Measurements from ENCODE around the gene SNTB2. TPM values are rescaled to one million over a fixed set of nuclear protein-coding genes. Genes with fewer than 3 reads are reported as not detected.
"Not testable (repeated sequence)": the region's sequence is repeated elsewhere in the genome, so short reads cannot be mapped to it uniquely, and the experiment has no call there.

The SNTB2 gene
- 1 to 10 TPM; 1.9 to 7.2 (median 5.3) TPM for polyA plus RNA-seq
- long read RNA-seq, donor 1 = 0 reads
- long read RNA-seq, donor 2, full-length matches to known transcripts = 1 of 1 reads
- long read RNA-seq, donor 2, partial matches to known transcripts = 0 of 1 reads
- long read RNA-seq, donor 2, other reads (novel, unspliced or antisense) = 0 of 1 reads
- long read RNA-seq, donor 3, full-length matches to known transcripts = 4 of 4 reads
- long read RNA-seq, donor 3, partial matches to known transcripts = 0 of 4 reads
- long read RNA-seq, donor 3, other reads (novel, unspliced or antisense) = 0 of 4 reads
- long read RNA-seq, donor 4 = 0 reads
- long read RNA-seq, donor 5 = 0 reads
- long read RNA-seq, donor 6 = 0 reads
- long read RNA-seq, donor 7 = 0 reads
- long read RNA-seq, donor 8, full-length matches to known transcripts = 1 of 1 reads
- long read RNA-seq, donor 8, partial matches to known transcripts = 0 of 1 reads
- long read RNA-seq, donor 8, other reads (novel, unspliced or antisense) = 0 of 1 reads
- long read RNA-seq, donor 9 = 0 reads
- long read RNA-seq, donor 10, full-length matches to known transcripts = 5 of 5 reads
- long read RNA-seq, donor 10, partial matches to known transcripts = 0 of 5 reads
- long read RNA-seq, donor 10, other reads (novel, unspliced or antisense) = 0 of 5 reads

DNA sequence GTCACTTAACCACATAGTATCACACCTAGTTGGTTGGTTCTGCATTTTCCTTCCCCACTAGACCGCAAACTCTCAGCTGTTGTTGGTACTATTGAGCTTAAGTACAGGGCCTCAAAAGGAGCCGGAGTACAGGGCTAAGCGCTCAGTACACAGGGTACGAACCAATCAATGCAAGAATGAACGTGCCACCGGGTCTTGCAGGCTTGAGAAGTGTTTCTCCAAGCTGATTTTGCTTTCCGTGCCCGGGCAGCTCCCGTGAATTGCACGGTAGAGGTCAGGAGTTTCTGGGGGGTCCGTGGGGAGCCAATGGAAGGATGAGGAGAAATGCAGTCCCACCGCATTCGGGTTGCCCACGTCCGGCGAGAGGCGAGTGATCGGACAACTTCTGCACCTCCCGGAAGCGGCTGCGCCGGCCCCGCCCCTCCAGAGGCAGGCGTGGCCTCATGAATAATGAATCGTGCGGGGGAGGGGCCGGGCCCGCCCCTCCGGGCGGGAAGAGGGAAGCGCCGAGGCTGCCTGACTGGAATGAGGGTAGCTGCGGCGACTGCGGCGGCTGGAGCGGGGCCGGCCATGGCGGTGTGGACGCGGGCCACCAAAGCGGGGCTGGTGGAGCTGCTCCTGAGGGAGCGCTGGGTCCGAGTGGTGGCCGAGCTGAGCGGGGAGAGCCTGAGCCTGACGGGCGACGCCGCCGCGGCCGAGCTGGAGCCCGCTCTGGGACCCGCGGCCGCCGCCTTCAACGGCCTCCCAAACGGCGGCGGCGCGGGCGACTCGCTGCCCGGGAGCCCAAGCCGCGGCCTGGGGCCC is at the start of gene SNTB2:
TSS of gene SNTB2 (plus strand) at position 523 of the 804 bp plus-strand sequence. CDS start at position 526, 3 bp downstream.
- Histone ChIP-seq H3K27ac (ENCODE audit: low read depth in 1 of 3, low read length in 2 of 3) (peak within 1 kb of the TSS; percentile 78 to 99 (median 95)), H3K9me3 (ENCODE audit: control insufficient read depth in 2 of 2, insufficient read depth in 1 of 2, low read depth in 1 of 2, low read length in 1 of 2) (no peaks in the 10 kb centered on the region), H3K36me3 (ENCODE audit: control insufficient read depth in 3 of 3, insufficient read depth in 2 of 3, low read depth in 1 of 3, low read length in 3 of 3) (no peaks in the 10 kb centered on the region), H3K4me1 (ENCODE audit: control insufficient read depth in 3 of 3, insufficient read depth in 2 of 3, low read depth in 1 of 3, low read length in 2 of 3) (peaks cover 0 to 3% (median 2%) of the 10 kb centered on the region in 3 donors), H3K27me3 (ENCODE audit: control insufficient read depth in 3 of 3, insufficient read depth in 3 of 3, low read length in 3 of 3) (no peaks in the 10 kb centered on the region), H3K4me3 (ENCODE audit: low read depth in 1 of 3, low read length in 3 of 3) (peak within 1 kb of the TSS; percentile 76 to 94 (median 84))
- FAIRE-seq = no peak
- 0 to 1% (median 1%) methylated on average over 56 to 69 of the region's 69 CpGs for WGBS, 3 donors
- peak; percentile 95 to 97 for DNase-seq

DNA sequence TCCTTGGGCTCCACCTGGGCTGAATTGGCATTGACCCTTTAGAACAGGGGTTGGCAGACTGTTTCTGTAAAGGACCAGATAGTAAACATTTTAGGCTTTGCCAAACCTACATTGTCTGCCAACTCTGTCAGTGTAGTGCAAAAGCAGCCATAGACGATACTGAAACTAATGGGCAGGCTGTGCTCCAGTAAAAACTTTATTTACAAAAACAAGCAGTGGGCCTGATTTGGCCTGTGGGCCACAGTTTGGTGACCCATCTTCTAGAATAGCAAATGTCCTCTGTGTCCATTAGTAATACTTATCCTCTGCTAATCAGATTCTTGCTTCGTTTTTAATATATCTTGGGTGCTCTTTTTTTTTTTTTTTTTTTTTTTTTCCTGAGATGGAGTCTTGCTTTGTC is 48.4 kb upstream of the SNTB2 start:
- Histone ChIP-seq H3K4me1 (ENCODE audit: control insufficient read depth in 3 of 3, insufficient read depth in 2 of 3, low read depth in 1 of 3, low read length in 2 of 3) (peaks cover 0 to 8% (median 1%) of the 10 kb centered on the region in 3 donors), H3K9me3 (ENCODE audit: control insufficient read depth in 2 of 2, insufficient read depth in 1 of 2, low read depth in 1 of 2, low read length in 1 of 2) (no peaks in the 10 kb centered on the region), H3K4me3 (ENCODE audit: low read depth in 1 of 3, low read length in 3 of 3) (no peak overlapping the region), H3K27ac (ENCODE audit: low read depth in 1 of 3, low read length in 2 of 3) (no peak overlapping the region), H3K36me3 (ENCODE audit: control insufficient read depth in 3 of 3, insufficient read depth in 2 of 3, low read depth in 1 of 3, low read length in 3 of 3) (peaks cover 3 to 50% (median 6%) of the 10 kb centered on the region in 3 donors), H3K27me3 (ENCODE audit: control insufficient read depth in 3 of 3, insufficient read depth in 3 of 3, low read length in 3 of 3) (no peaks in the 10 kb centered on the region)
- DNase-seq (no peak), FAIRE-seq (no peak)
- WGBS, 3 donors = 82 to 88% (median 87%) methylated on average over 2 of the region's 2 CpGs

DNA sequence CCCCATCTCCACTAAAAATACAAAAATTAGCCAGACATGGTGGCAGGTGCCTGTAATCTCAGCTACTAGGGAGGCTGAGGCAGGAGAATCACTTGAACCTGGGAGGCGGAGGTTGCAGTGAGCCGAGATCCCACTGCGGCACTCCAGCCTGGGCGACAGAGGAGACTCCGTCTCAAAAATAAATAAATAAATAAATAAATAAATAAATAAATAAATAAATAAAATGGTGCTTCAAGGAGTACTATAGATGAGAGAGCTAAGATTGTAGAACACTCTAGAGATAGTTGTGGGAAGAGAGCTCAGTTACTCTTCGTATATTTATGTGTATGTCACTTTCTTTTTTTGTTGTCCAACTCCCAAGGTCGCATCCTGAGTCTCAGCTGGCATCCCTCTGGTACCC is 47.5 kb upstream of the SNTB2 start:
- not testable (repeated sequence) for H3K27me3 ChIP-seq (ENCODE audit: control insufficient read depth in 3 of 3, insufficient read depth in 3 of 3, low read length in 3 of 3); H3K27ac ChIP-seq (ENCODE audit: low read depth in 1 of 3, low read length in 2 of 3); H3K9me3 ChIP-seq (ENCODE audit: control insufficient read depth in 2 of 2, insufficient read depth in 1 of 2, low read depth in 1 of 2, low read length in 1 of 2); H3K4me1 ChIP-seq (ENCODE audit: control insufficient read depth in 3 of 3, insufficient read depth in 2 of 3, low read depth in 1 of 3, low read length in 2 of 3); DNase-seq; H3K4me3 ChIP-seq (ENCODE audit: low read depth in 1 of 3, low read length in 3 of 3); FAIRE-seq
- 94 to 98% (median 95%) methylated on average over 7 of the region's 7 CpGs for WGBS, 3 donors
- H3K36me3 ChIP-seq (ENCODE audit: control insufficient read depth in 3 of 3, insufficient read depth in 2 of 3, low read depth in 1 of 3, low read length in 3 of 3) = peaks cover 3 to 58% (median 6%) of the 10 kb centered on the region in 3 donors

DNA sequence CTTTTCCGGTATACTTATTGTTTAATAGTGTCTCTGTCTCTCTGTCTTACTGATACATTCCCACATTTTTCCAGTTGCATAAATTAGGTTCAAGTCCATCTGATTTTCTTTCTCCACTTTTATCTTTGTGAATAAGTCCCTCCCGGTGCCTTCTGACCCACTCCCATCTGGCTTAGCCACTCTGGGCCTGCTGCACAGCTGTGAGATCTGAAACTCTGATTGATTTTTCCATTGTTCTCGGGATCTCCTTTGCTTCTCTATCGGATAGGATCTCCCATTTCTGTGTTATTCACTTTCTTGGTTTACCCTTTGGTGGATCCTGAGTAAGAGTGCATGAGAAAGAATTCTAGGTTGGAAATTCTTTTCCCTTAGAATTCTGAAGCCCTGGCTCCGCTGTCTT is 46.0 kb upstream of the SNTB2 start:
- Histone ChIP-seq H3K27ac (ENCODE audit: low read depth in 1 of 3, low read length in 2 of 3) (no peak overlapping the region), H3K27me3 (ENCODE audit: control insufficient read depth in 3 of 3, insufficient read depth in 3 of 3, low read length in 3 of 3) (no peaks in the 10 kb centered on the region), H3K4me1 (ENCODE audit: control insufficient read depth in 3 of 3, insufficient read depth in 2 of 3, low read depth in 1 of 3, low read length in 2 of 3) (no peaks in the 10 kb centered on the region), H3K9me3 (ENCODE audit: control insufficient read depth in 2 of 2, insufficient read depth in 1 of 2, low read depth in 1 of 2, low read length in 1 of 2) (no peaks in the 10 kb centered on the region), H3K4me3 (ENCODE audit: low read depth in 1 of 3, low read length in 3 of 3) (no peak overlapping the region), H3K36me3 (ENCODE audit: control insufficient read depth in 3 of 3, insufficient read depth in 2 of 3, low read depth in 1 of 3, low read length in 3 of 3) (peaks cover 3 to 64% (median 6%) of the 10 kb centered on the region in 3 donors)
- FAIRE-seq (no peak), DNase-seq (no peak)
- 91 to 95% (median 92%) methylated on average over 5 of the region's 5 CpGs for WGBS, 3 donors

DNA sequence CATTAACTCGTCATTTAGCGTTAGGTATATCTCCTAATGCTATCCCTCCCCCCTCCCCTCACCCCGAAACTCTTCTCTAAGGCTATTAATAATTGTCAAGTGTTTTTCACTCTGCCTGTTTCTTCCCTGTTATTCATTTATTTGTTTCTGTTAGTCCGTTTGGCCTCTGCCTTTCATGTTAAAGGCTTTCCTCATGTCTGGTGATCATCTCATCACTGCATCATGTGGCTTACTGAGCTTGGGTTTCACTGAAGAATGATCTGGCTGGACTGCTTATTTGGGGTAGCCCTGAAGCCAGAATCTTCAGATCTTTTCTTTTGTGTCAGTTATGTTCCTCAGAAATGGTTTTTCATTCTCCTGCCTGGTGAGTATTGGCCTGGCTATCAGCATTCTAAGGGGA is 45.0 kb upstream of the SNTB2 start:
- Histone ChIP-seq H3K9me3 (ENCODE audit: control insufficient read depth in 2 of 2, insufficient read depth in 1 of 2, low read depth in 1 of 2, low read length in 1 of 2) (no peaks in the 10 kb centered on the region), H3K4me1 (ENCODE audit: control insufficient read depth in 3 of 3, insufficient read depth in 2 of 3, low read depth in 1 of 3, low read length in 2 of 3) (no peaks in the 10 kb centered on the region), H3K27me3 (ENCODE audit: control insufficient read depth in 3 of 3, insufficient read depth in 3 of 3, low read length in 3 of 3) (no peaks in the 10 kb centered on the region), H3K4me3 (ENCODE audit: low read depth in 1 of 3, low read length in 3 of 3) (no peak overlapping the region), H3K36me3 (ENCODE audit: control insufficient read depth in 3 of 3, insufficient read depth in 2 of 3, low read depth in 1 of 3, low read length in 3 of 3) (peaks cover 3 to 58% (median 6%) of the 10 kb centered on the region in 3 donors), H3K27ac (ENCODE audit: low read depth in 1 of 3, low read length in 2 of 3) (no peak overlapping the region)
- DNase-seq = no peak
- WGBS, 3 donors = 92 to 96% (median 95%) methylated on average over 4 of the region's 4 CpGs
- no peak for FAIRE-seq

DNA sequence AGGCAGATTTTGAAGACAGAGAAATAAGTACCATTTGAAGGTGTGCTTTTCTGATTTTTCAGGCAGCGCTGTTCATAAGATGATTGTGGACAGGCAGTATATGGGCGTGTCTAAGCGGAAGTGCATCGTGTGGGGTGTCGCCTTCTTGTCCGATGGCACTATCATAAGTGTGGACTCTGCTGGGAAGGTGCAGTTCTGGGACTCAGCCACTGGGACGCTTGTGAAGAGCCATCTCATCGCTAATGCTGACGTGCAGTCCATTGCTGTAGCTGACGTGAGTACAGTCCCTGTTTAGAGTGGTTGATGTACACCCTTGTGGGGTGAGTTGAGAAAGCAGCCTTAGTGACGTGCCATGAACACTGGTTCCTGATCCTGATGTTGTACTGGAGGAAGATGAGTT is 43.8 kb upstream of the SNTB2 start:
- Histone ChIP-seq H3K4me3 (ENCODE audit: low read depth in 1 of 3, low read length in 3 of 3) (no peak overlapping the region), H3K36me3 (ENCODE audit: control insufficient read depth in 3 of 3, insufficient read depth in 2 of 3, low read depth in 1 of 3, low read length in 3 of 3) (peaks cover 3 to 63% (median 6%) of the 10 kb centered on the region in 3 donors), H3K9me3 (ENCODE audit: control insufficient read depth in 2 of 2, insufficient read depth in 1 of 2, low read depth in 1 of 2, low read length in 1 of 2) (no peaks in the 10 kb centered on the region), H3K27me3 (ENCODE audit: control insufficient read depth in 3 of 3, insufficient read depth in 3 of 3, low read length in 3 of 3) (no peaks in the 10 kb centered on the region), H3K27ac (ENCODE audit: low read depth in 1 of 3, low read length in 2 of 3) (no peak overlapping the region), H3K4me1 (ENCODE audit: control insufficient read depth in 3 of 3, insufficient read depth in 2 of 3, low read depth in 1 of 3, low read length in 2 of 3) (no peaks in the 10 kb centered on the region)
- FAIRE-seq (no peak), DNase-seq (no peak)
- WGBS, 3 donors = 88 to 93% (median 91%) methylated on average over 11 of the region's 11 CpGs

DNA sequence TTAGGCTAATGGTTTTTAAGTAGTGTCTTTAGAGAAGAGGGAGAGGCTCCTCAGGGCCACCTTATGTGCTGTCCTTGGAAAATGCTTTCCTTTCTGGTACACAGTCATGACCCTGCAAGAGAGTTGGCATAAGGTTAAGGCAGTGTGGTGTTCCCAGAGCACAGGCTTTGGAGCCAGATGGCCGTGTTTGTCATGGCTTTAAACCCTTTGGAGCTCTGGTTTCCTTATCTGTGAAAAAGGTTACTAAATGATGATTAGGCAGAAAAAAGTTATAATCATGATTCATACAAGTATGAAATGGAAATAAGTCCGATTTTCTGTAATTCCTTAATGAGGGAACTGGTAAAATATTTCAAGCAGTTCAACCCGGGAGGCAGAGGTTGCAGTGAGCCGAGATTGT is 41.3 kb upstream of the SNTB2 start:
- FAIRE-seq = no peak
- H3K36me3 ChIP-seq (ENCODE audit: control insufficient read depth in 3 of 3, insufficient read depth in 2 of 3, low read depth in 1 of 3, low read length in 3 of 3) = peaks cover 3 to 62% (median 3%) of the 10 kb centered on the region in 3 donors
- no peak overlapping the region for H3K27ac ChIP-seq (ENCODE audit: low read depth in 1 of 3, low read length in 2 of 3)
- no peaks in the 10 kb centered on the region for H3K9me3 ChIP-seq (ENCODE audit: control insufficient read depth in 2 of 2, insufficient read depth in 1 of 2, low read depth in 1 of 2, low read length in 1 of 2)
- WGBS, 3 donors = 76 to 87% (median 87%) methylated on average over 4 of the region's 4 CpGs
- no peak overlapping the region for H3K4me3 ChIP-seq (ENCODE audit: low read depth in 1 of 3, low read length in 3 of 3)
- DNase-seq = no peak
- H3K27me3 ChIP-seq (ENCODE audit: control insufficient read depth in 3 of 3, insufficient read depth in 3 of 3, low read length in 3 of 3) = no peaks in the 10 kb centered on the region
- H3K4me1 ChIP-seq (ENCODE audit: control insufficient read depth in 3 of 3, insufficient read depth in 2 of 3, low read depth in 1 of 3, low read length in 2 of 3) = no peaks in the 10 kb centered on the region

DNA sequence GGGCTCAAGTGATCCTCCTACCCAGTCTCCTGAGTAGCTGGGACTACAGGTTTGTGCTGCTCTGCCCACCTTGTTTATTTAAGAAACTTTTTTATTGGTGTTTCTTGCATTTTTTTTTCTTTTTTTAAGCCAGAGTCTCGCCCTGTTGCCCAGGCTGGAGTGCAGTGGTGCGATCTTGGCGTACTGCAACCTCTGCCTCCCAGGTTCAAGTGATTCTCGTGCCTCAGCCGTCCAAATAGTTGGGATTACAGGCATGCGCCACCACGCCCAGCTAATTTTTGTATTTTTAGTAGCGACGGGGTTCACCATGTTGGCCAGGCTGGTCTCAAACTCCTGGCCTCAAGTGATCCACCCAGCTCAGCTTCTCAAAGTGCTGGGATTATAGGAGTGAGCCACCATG is 37.3 kb upstream of the SNTB2 start:
- H3K9me3 ChIP-seq (ENCODE audit: control insufficient read depth in 2 of 2, insufficient read depth in 1 of 2, low read depth in 1 of 2, low read length in 1 of 2); FAIRE-seq; H3K27me3 ChIP-seq (ENCODE audit: control insufficient read depth in 3 of 3, insufficient read depth in 3 of 3, low read length in 3 of 3); DNase-seq; H3K4me1 ChIP-seq (ENCODE audit: control insufficient read depth in 3 of 3, insufficient read depth in 2 of 3, low read depth in 1 of 3, low read length in 2 of 3); H3K4me3 ChIP-seq (ENCODE audit: low read depth in 1 of 3, low read length in 3 of 3); H3K27ac ChIP-seq (ENCODE audit: low read depth in 1 of 3, low read length in 2 of 3): not testable (repeated sequence)
- peaks cover 3 to 60% (median 7%) of the 10 kb centered on the region in 3 donors for H3K36me3 ChIP-seq (ENCODE audit: control insufficient read depth in 3 of 3, insufficient read depth in 2 of 3, low read depth in 1 of 3, low read length in 3 of 3)
- 86 to 88% (median 86%) methylated on average over 9 of the region's 9 CpGs for WGBS, 3 donors

Data from small intestine (tissue), 16 donors.